Ovary (tissue), 3 donors: ENCODE results near the gene LYPD8.

ENCODE experiments used
- CTCF ChIP-seq, 3 donors: fragments of 450-650 bp in 2 of 3; fragments of 200-600 bp in 1 of 3; IDR thresholded peaks; one replicate each; pipeline versions ENCODE4 v1.5.1 to v1.8.0; 2016 to 2022; ENCODE audit warnings: antibody characterized with exemption in 3 of 3, mild to moderate bottlenecking in 1 of 3
- EP300 ChIP-seq: sonication (generic); formaldehyde crosslinking; IDR thresholded peaks from one replicate; pipeline ENCODE4 v1.6.1; 2017; ENCODE audit warnings: antibody characterized with exemption
- POLR2A ChIP-seq: fragments of 450-650 bp; IDR thresholded peaks from one replicate; pipeline ENCODE4 v1.6.1; 2017; ENCODE audit warnings: antibody characterized with exemption, mild to moderate bottlenecking, moderate library complexity
- donor health status: DM: no; HTN: no; CAD: no.

- no peak for TF ChIP-seq CTCF (IDR thresholded peaks at IDR 0.05)
- TF ChIP-seq EP300: no peak
- TF ChIP-seq POLR2A: no peak
Measured at GRCh38 chr1:248730507-248731335, 24.8 kb downstream of the LYPD8 start.
